GM18861 (cell line): Measurements from ENCODE around the gene CD59.
"Not testable (repeated sequence)": the region's sequence is repeated elsewhere in the genome, so short reads cannot be mapped to it uniquely, and the experiment has no call there.

Source experiments
- ATAC-seq: cut with Tn5 transposase; IDR thresholded peaks from one replicate; pipeline ENCODE4 v1.9.1; 2021; ENCODE audit not compliant: unreplicated experiment

The CD59 gene

DNA sequence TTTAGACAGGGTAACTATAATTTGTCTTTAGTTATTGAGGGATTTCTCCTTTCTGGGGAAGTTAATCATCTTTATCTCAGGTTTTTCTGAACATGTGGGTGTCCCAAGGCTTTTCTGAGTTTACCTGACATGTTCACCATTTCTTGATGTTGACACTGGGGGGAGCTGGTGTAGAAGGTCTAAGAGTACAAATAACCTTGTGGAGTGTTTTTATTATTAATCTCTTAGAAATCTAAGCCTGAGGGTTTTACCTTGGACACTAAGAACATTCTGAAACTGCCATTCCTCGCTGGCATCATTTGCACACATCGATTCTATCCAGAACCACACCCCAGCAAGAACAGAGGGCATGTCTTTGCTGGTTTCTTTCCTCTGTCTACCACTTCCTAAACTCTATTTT lies 20.0 kb downstream of the CD59 start:
- no peak for ATAC-seq

DNA sequence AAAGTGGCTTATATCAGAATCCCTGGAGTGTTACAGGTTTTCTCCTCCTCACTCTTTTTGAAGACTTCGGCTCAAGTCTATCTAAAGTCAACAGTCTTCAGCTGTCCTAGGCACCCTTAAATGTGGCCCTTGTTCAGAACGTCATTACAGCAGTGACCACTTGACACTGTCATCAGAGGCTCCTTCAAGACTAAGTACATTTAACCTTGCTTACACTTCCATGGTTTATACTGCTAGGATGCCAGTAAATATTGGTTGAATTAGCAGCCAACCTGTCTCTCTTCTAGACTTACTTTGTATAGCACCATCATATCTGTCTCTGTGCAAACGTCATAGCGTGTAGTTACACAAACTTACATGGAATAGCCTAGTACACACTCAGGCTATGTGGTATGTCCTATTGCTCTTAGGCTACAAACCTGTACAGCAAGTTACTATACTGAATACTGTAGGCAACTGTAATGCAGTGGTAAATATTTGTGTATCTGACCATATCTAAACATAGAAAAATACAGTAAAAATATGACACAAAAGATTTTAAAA lies 22.3 kb downstream of the CD59 start:
- ATAC-seq = no peak

DNA sequence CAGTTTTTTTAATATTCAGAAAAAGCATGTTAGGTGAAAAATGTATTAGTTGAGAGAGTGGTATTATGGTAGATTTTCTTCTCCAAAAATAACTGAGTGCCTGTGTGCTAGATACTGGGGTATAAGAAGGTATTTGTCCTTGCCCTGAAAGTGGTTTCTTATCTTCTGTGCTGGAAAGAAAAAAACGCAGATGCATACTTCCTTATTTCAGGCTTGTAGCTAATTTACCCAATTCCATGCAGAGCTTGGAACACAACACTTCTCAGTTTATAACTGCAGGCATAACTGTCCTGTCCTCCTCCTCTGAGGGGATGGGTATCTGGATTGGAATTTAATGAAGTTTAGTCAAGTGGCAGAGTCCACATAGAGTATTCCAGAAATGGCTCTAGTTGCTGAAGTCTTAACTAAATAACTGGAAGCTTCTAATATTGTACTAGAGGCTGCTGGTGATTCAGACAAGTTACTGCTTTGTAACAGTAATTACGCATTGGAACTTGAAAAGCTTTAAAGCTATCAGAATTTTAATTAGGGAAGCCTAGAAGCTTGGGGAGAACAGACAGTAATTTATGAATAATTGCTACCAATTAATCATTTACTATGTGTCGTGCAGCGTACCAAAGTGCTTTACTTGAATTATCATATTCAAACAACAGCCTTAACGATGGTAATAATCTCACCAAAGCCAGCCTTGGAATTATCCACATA lies 22.9 kb downstream of the CD59 start:
- no peak for ATAC-seq

DNA sequence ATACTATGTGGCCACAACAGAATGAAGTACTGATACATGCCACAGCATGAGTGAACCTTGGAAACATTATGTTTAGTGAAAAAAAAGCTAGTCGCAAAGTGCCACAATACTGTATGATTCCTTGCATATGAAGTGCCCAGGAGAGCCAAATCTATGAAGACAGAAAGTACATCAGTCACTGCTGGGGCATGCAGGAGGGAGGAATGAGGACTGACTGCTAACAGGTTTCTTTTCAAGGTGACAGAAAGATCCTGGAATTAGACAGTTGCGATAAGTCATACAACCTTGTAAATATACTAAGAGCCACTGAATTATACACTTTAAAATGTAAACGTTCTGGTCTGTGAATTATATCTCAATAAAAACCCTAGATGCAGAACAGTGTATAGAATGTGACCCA lies 23.8 kb downstream of the CD59 start:
- no peak for ATAC-seq

DNA sequence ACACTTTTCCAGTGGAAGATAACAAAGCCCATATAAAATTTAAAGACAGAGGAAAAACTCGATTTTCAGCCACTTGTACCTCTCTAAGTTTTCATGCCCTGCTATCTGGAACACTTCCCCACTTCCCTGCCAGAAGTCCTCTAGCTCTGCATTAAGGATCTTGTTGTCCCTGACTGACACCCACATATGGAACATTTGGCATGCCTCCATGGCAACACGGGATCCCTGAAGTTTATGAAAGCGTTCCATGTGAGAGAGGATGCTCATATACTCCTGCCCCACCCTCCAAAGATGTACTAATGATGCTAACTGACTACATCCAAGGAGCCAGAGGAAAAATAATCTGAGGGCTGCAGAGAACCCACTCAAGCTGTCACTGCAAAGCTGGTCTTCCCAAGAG lies 26.8 kb downstream of the CD59 start:
- ATAC-seq = no peak

DNA sequence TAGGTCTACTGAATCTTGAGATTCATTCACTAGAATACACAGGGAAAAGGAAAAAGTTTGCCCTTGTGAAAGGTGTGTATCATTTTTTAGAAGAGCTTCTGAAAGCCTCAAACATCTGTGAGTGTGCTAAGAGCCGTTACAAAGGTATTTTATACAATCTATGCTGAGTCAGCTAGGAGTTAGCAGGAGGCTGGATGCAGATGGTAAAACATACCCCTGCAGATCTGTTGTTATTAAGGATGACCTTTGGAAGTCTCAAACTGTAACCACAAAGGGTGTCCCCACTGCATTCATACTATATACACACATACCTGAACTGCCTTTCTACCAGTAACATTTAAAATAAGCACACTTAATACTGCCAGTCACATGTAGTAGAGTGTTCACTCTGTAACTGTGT lies 27.2 kb downstream of the CD59 start:
- no peak for ATAC-seq

DNA sequence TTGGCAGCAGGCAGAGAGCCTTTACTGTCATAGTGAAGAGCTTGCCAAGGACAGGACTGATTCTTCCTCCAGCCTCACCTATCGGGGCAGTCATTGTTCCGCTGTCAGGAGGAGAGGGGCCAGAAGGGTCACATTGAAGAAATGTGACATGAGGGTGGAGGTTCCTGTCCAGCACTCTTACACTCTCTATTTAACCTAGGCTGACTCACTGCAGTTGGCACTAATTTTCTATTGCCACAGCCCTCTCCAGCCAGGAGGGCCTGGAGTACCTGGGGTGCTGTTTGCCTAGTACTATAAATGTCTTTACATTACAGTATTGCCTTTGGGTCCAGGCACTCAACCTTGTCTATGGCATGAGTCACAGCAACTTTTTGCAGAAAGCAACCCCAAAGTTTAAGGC lies 28.4 kb downstream of the CD59 start:
- not testable (repeated sequence) for ATAC-seq

DNA sequence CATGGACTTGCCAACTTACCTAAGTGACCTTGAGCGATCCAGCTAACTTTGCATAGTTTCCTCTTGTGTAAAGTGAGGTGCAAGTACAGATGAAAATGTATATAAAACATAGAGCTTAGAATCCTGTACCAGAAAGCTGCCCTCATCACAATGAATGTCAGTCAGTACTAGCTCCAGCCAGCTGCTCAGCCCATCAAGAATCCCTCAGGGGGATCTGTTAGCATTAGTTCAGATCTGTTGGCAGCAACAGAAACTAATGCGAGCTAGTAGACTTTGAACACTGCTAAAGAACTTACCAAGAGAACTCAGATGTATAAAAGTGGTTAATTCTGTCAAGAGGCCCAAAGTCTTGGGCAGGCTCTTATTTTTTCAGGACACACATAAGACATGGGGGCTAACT lies 29.3 kb downstream of the CD59 start:
- no peak for ATAC-seq

DNA sequence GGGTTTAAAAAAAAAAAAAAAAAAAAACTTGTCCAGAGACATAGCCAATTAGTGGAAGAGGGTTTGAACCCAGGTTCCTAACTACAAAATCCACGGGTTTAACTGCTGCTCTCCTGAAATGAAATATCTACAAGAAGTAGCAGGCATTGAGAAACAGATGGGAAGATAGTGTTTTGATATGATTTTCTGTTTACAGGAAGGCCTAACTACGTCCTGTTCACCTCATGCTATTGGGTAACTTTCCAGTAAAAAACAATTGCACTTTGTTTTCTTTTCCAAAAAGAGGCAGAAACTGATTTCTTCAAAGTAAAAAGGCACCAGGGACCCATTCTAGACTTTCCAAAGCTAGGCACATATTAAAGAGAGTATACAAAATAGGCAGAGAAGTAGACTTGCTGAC lies 29.7 kb downstream of the CD59 start:
- no peak for ATAC-seq

DNA sequence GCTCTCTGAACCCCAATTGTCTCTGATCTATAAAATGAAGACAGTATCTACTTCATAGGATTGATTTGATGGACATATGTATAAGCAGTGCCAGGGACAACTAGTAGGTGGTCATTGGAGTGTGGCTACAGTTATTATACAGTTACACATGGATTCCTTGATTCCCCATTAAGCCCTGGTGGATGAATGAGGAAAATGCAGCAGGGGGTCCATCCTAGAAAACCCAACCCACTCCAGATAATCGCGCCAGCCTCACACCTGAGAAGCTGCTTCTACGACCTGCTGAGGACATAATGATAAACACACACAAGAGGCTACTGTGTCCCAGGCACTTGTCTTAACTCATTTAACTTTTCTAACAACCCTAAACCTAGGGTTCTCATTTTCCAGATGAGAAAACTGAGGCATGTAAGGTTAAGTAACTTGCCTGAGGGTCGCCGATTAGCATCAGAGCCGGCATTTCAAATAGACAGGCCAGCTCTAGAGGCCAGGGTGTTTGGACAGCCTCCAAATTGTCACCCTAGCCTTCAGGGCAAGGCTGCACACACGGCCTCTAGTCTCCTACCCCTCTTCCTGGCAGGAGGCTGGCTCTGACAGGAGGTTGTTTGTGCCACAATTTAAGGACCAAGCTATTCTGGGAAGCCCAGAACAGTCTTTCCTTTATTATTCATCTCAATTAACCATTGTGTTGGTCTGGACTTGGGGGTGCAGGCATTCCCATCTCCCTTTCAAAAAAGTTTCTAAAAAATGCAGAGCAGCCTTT lies 31.8 kb downstream of the CD59 start:
- no peak for ATAC-seq

DNA sequence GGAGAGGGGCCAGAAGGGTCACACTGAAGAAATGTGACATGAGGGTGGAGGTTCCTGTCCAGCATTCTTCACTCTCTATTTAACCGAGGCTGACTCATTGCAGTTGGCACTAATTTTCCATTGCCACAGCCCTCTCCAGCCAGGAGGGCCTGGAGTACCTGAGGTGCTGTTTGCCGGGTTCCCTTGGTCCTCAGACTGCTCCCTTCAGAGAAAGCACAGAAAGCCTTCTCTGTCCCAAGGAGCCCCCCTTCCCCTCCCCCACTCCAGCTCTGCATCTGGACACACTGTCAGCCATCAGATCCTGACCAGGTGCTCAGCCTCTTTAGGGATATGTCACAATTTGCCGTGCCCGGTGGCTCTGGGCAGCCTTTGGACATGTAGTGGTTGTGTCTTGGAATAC lies 32.4 kb downstream of the CD59 start:
- ATAC-seq = no peak

DNA sequence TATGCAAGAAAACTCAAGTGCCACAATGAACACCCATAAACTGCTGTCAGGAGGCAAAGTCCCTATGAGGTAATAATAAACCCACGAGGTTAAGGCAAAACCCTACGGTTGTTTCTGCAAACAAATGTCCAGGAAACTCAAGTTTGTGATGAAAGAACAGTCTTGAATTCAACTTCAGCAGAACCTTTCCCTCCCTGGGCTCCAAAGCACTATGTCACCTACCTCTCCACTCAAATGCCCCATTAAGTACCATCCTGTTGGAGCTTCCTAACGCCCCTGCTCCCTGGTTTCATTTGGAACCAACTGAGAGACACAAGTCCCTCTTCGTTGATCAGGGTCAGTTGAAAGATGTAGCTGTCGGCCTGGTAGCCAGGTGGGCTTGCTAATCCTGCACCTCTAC lies 33.0 kb downstream of the CD59 start:
- ATAC-seq = no peak

DNA sequence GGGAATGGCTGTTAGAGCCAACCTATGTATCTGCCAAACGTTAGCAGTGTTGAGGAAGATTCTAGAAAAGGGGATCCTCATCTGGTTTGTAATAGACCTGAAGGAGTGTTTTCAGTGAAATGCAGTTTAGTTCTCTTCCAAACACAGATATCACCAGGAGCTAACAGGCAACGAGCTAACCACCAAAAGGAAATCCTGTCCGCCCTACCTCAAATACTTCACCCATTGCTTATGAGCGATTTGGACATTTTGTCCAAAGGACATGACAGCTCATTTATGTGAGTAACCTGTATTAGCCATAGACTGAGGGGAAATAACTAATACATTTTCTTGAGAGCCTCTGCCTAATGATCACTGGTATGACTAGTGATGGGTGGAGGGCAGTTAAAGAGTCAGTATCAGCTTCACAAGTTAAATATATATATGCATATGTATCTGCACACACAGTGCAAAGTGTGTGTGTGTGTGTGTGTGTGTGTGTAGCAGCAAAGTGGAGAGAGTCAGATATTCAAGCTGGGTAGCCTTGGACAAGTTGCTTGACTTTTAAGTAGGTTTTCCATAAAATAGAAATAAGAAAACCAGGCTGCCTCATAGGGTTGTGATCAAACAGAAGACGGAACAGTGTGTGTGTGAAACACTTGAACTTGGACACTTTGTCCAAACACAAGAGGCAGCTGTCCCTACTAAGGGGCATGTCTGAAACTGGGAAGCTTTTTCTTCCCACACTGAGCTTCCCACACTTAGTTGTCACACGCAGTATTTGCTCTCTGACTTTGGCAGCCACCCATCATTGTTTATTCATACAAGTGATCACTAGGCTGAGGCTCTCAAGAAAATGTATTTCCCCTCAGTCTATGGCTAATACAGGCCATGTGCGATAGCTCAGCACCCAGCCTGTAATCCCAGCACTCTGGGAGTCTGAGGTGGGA lies 34.7 kb downstream of the CD59 start:
- no peak for ATAC-seq

DNA sequence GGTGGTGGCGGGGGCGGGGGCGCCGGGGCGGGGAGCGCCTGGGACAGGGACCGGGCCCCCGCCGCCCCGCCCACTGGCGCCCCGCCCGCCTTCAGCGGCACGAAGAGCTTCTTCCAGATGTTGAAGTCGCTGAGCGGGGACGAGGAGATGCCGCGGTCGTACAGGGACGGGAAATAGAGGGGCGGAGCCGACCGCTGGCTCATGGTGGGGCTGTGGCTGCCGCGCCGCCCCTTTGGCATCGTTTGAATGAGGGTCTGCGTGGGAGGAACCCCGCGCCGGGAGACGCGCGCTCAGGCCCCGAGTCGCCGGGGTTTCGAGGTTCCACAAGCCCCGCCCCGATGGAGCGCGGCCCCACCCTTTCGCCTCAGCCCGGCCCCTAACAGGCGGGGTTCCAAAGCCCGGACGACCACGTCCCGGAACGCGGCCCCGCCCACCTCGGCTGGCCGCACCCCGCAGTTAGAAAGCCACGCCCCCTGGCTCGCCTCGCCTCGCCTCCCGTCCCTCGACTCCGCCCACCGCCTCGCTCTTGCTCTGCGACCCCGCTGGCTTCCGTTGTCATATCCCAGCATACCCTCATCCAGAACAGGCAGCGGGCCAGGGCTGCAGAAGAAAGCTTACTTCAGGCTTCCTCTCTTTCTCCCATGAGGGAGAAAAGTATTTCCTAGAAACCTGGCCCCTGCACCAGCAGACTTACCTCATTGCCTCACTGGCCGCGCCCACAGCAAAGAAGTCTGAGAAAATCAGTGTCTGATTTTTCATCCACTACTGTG lies 35.5 kb downstream of the CD59 start, which contains the start of gene C11orf91:
Gene C11orf91, minus strand, starts transcription at position 325 of the 770 bp plus-strand sequence. Its CDS starts 86 bp downstream, at position 239.
- peak; percentile 61 for ATAC-seq

DNA sequence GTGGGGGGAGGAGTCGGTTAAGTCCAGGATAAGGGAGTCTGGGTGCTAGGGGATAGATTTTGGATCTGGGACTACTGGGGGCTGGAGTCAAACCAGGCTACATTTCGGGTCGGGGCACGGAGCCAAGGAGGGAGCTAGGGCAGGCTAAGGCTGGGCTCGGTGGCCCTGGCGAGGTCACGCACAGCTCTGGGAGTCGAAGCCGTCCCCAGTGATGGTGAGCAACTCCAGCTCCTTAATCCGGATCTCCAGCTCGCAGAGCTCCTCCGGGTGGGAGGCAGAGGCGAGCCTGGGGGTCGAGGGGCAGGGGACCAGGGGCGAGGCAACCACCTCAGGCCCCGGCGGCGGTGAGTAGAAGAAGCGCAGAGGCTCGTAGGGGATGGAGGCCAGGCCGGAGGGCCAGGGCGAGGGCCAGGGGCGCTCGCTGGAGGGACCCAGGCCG lies 36.1 kb downstream of the CD59 start:
- no peak for ATAC-seq

DNA sequence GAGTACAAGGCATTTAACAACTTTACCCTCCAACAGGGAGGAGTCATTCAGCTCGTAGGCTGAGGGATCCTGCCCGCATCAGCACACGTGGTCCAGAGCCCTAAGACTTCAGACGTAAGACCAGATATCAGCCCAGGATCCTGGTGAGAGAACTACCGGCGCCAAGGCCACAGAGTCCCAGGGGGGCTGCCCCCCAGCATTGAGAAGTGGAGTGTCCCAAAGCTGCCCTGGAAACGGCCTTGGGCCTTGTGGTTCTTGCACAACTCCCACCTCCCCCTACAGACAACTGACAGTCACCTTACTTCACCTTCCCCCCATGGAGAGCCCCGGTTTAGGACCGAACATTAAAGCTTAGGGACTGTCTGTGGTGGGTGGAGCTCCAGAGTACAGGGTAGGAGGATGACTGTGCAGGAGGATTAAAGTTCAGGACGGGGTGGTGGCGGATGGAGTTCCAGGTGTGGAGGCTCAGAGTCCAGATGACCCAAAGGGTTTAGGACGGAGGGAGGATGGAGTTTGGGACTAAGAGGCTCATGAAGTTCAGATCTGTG lies 36.6 kb downstream of the CD59 start:
- ATAC-seq = no peak

DNA sequence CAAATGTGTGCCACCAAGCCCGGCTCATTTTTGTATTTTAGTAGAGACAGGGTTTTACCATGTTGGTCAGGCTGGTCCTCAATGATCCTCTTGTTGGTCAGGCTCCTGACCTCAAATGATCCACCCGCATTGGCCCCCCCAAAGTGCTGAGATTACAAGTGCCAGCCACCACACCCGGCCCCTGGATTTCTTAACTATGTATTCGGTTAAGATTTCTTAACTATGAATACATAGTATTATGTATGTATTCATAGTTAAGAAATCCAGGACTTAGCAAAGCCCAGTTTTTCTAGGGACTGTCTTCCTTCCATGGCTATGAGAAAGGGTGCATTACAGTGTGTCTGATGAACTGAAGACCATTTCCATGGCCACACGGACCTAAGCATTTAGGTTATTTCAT lies 37.3 kb downstream of the CD59 start:
- no peak for ATAC-seq

DNA sequence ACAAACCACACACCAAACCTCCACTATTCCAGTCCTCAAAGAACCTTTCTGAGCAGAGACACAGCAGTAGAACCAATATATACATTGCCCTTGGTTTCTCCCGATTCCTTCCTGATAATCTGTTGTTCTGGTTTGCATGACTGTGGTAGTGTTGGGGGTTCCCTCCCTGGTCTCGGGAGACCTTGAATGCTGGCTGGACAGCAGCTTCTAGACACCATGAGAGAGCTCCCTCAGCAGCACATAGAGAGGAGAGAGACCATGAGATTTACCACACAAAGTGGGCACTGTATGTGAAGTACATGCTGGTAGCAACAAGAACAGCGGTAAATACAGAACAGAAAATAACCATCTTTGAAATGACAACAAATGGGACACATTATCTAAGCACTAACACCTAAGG lies 38.2 kb downstream of the CD59 start:
- ATAC-seq = no peak

DNA sequence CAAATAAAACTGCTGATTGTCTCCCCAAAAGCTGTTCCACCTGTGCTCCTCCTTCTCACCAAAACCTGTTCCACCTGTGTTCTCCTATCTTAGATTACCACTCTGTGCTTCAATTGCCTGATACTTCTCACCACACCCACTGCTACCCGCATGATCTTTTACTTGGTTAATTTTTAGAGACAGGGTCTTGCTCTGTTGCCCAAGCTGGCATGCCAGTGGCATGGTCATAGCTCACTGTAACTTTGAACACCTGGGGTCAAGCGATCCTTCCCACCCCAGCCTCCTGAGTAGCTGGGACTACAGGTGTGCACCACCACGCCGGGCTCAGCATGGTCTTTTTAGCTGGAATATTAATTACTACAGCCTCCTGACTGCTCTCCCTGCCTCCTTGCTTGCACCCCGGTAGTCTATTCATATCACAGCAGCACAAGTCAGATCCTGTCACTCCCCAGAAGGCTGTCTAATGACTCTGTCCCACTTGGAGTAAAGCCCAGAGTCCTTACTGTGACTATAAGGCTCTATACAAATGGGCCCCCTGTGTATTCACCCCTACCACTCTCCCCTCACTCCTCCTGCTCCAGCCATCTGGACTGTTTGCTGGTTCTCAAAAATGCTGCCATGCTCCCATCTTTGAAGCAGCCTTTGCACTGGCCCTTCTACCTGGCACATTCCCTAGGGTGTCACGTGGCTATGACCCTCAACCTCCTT lies 39.1 kb downstream of the CD59 start:
- ATAC-seq = no peak

DNA sequence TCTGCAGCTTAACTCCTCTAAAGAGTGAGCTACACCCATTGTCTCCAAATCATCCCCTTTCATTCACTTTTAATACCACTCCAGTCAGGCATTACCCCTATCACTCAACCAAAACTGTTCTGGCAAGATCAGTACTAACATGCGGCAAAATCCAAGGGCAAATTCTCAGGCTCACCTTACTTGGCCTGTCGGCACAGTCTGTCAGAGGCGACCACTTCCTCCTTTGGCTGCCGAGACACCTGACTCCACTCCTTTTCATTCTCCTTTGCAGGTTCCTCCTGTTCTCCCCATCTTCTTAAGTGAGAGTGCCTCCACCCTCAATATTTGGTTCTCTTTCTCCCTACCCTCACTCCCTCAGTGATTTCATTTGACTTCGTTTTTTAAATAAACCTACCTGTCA lies 39.8 kb downstream of the CD59 start:
- ATAC-seq = no peak
